GM10266 (cell line): Measurements from ENCODE around the gene ASMTL.

Source experiments
- DNase-seq: peaks from one replicate; pipeline ENCODE4 v3.0.0; 2012; ENCODE audit errors: extremely low spot score
- CTCF ChIP-seq: IDR thresholded peaks from 2 replicates; pipeline ENCODE4 v1.5.1; 2012; ENCODE audit warnings: mild to moderate bottlenecking, low read depth; ENCODE audit not compliant: control insufficient read depth, insufficient read depth; ENCODE audit errors: missing control alignments

The ASMTL gene

DNA sequence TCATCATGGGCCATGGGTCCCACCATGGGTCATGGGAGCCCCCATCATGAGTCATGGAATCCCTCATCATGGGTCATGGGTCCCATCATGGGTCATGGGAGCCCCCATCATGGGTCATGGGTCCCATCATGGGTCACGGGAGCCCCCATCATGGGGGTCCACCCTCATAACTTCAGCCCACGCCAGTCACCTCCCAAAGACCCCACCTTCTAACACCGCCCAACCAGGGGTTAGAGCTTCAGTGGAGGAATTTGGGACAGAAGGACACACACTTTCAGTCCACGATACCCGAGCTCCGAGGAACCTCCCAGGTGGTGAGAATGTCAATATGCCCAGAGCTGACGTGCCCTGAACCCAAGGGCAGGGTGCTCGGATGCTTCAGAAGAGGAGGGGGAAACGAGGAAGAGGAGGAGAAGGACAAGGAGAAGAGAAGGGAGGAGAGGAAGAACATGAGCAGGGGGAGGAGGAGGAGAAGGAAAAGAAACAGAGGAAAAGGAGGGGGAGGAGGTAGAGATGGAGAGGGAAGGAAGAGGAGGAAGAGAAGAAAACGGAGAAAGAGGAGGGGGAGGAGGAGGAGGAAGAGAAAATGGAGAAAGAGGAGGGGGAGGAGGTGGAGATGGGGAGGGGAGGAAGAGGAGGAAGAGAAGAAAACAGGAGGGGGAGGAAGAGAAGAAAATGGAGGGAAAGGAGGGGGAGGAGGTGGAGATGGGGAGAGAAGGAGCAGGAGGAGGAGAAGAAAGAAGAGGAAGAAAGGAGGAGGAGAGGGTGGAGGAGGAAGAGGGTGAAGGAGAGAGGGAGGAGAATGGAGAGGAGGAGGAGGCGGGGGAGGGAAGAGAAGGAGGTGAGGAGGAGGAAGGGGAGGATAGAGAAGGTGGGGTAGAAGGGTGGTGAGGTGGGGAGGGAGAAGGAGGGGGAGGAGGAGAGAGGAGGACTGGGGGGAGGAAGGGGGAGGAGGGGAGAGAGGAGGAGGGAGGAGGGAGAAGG is 98.4 kb downstream of the ASMTL start:
- TF ChIP-seq CTCF, result no peak
- no peak for DNase-seq
